HG03378 (cell line): ENCODE data around the gene CARM1.
"Not testable (repeated sequence)": the region's sequence is repeated elsewhere in the genome, so short reads cannot be mapped to it uniquely, and the experiment has no call there.

Source experiments
- ATAC-seq: cut with Tn5 transposase; IDR thresholded peaks from one replicate; pipeline ENCODE4 v1.9.1; 2021; ENCODE audit warnings: mild to moderate bottlenecking, moderate library complexity; ENCODE audit not compliant: unreplicated experiment

CARM1 gene

GRCh38 chr19:10870955-10871603 lies at the start of gene CARM1:
TSS of gene CARM1 (plus strand) at chr19:10871553. CDS start at chr19:10871703, 150 bp downstream.
- peak; percentile 61 for ATAC-seq

- no peak for ATAC-seq
Measured at GRCh38 chr19:10823690-10824089, 47.7 kb upstream of the CARM1 start.

GRCh38 chr19:10826231-10826630 lies 45.1 kb upstream of the CARM1 start:
- no peak for ATAC-seq

GRCh38 chr19:10826846-10827245 lies 44.5 kb upstream of the CARM1 start:
- no peak for ATAC-seq

DNA sequence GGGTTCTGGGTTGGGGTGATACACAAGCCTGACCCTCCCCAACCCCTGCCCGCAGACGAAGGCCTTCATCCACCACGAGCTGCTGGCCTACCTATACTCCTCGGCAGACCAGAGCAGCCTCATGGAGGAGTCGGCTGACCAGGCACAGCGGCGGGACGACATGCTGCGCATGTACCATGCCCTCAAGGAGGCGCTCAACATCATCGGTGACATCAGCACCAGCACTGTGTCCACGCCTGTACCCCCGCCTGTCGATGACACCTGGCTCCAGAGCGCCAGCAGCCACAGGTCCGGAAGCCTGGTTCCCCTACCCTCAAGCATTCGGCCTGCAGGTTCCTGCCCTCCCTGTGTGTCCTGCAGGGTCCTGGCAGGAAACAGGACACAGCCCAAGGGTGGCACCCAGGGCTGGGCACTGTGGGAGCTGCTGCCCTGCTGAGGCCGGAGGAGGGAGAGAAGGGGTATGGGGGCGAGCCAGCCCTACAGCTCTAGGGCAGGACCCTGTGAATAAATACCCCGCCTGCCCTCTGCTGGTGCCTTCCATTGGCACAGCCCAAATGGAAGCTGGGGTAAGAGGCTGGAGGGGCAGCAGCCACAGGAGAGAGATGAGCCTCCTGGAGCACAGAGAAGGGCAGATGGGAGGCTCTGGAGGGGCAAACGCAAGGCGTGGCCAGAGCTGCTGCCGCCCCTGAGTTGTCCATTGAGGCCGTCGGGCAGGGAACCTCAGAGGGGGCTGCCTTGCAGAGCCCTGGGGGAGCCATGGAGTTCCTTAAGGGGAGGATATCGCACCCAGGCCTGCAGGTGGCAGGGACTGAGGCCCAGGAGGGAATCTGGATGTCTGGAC lies 42.2 kb upstream of the CARM1 start:
- no peak for ATAC-seq

DNA sequence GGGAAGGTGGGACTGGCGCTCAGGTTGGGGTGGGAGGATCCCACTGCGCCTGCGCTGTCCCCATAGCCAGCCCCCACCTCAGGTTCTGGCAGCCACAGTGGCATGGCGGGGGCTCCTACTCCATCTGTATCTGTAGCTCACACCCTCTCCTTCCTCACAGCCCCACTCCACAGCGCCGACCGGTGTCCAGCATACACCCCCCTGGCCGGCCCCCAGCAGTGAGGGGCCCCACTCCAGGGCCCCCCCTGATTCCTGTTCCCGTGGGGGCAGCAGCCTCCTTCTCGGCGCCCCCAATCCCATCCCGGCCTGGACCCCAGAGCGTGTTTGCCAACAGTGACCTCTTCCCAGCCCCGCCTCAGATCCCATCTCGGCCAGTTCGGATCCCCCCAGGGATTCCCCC lies 41.4 kb upstream of the CARM1 start:
- no peak for ATAC-seq

DNA sequence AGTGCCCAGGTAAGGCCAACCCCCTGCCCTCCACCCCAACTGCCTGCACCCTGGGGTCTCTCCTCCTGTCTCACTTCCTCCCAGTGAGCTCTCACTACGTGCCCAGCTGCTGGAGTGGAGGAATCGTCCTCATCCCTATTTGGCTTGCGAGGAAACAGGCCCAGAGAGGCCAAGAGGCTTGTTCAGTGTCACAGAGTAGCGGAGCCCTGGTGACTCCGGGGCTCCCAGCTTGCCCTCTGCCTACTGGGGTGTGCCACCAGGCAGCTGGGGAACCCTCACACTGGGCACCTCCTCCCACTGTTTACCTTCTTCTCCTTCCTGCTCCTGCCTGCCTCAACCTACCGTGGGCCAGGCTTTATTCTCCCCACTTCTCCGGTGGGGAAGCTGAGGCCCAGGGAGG lies 41.0 kb upstream of the CARM1 start:
- ATAC-seq: no peak

DNA sequence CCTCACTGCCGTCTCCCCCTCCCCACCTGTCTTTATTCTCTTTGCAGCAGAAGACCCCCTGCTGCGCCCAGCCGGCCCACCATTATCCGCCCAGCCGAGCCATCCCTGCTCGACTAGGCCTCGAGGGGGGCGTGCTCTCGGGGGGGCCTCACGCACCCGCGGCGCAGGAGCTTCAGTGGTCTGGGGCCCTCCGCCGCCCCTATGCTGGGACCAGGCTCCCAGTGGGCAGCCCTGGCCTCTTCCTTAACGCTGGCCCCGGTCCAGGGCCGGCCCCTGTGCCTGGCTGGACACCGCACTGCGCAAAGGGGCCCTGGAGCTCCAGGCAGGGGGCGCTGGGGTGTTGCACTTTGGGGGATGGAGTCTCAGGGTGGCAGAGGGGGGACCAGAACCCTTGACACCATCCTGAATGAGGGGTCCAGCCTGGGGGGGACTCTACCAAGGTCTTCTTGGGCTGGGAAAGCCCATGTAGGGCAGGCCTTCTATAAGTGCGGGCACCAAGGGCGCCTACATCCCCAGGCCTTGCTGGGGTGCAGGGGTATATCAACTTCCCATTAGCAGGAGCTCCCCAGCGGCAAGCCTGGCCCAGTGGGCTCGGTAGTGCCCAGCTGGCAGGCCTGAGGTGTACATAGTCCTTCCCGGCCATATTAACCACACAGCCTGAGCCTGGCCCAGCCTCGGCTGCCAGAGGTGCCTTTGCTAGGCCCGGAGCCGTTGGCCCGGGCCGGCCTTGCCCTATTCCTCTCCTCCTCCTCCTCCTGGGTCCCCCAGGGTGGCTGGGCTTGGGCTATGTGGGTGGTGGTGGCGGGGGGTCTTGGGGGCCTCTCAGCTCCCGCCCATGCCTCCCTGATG lies 40.2 kb upstream of the CARM1 start:
- ATAC-seq: no peak

GRCh38 chr19:10831987-10832938 lies 39.1 kb upstream of the CARM1 start:
- ATAC-seq: no peak

DNA sequence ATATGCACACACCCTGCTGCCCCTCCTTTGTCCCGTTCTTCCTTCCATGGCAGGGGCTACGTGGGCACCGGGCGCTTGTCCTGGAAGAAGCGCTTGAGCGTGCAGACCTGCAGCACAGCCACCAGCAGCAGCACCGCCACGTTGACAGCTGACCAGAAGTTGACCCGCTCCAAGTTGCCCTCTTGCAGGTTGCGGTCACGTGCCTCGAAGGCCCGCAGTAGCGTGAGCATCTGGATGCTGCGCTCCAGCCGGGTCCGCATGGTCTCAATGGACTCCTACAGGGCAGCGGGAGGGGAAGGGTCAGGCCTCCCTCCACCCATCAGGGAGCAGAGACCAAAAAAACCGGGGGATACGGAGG lies 38.4 kb upstream of the CARM1 start:
- ATAC-seq: no peak

DNA sequence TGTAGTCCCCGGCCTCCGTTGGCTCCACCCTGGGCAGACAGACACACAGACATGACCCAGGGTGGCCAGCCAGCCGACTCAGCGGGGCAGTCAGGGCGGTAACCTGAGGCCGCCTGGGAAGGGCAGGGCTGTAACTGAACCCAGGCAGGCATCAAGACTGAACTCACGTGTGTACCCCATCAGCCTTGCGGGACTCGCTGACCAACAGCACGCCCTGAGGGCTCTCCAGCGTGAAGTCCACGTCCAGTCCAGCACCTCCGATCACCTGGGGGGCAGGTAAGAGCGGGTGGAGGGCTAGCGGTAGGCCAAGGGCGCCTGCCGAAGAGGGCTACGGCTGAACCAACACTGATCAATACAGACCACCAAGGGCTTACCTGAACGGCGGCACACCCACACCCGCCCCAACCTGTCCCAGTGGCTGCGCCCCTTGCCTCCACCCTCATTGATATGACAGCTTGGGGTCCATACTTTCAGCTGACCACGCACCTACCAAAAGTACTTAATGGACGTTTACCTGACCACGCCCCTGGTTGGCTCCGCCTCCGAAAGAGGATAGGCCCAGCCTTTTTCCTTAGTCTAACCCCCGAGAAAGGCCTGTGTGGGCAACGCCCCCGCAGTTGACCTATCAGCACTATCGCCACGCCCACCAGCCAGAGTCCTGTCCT lies 36.1 kb upstream of the CARM1 start:
- no peak for ATAC-seq

DNA sequence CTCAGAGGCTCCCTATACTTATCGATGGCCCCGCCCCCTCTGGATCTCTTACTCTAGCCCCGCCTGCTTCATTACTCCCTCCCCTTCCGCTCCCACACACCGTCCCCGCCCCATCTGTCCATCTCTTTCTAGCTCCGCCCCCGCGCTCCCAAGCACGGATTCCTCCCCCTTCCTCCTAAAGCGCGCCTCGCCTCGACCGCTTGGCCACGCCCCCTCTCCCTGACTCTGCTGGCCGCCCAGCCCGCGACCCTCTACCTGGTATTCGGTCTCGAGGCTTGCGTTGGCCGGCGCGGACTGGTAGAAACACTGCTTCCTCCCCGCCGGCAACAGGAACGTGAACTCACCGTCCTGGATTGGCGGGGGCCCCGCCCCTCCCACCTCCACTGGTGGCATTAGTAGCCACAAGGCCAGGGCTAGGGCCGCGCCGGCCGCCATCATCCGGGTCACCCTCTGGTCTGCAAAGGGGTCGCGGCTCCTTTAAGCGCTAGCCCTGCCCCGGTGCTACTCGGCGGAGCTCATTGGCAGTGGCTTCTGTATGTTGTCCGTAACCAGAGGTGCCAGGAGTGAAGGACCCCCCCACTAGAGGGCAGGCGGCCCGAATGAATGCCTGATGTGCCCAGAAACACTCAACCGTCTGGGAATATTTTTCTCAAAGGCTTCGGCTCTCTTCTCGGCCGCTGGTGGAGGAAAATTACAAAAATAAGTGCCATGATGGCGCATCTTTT lies 35.4 kb upstream of the CARM1 start, which contains the start of gene TMED1:
TMED1 (minus strand) TSS at position 459 of the 725 bp plus-strand sequence; CDS start at position 438, 21 bp downstream.
- peak; percentile 48 for ATAC-seq

- ATAC-seq: peak; percentile 13
Measured at GRCh38 chr19:10836479-10837330, 34.6 kb upstream of the CARM1 start.

GRCh38 chr19:10837649-10838048 lies 33.7 kb upstream of the CARM1 start:
- not testable (repeated sequence) for ATAC-seq

GRCh38 chr19:10838377-10838776 lies 33.0 kb upstream of the CARM1 start:
- ATAC-seq: no peak

DNA sequence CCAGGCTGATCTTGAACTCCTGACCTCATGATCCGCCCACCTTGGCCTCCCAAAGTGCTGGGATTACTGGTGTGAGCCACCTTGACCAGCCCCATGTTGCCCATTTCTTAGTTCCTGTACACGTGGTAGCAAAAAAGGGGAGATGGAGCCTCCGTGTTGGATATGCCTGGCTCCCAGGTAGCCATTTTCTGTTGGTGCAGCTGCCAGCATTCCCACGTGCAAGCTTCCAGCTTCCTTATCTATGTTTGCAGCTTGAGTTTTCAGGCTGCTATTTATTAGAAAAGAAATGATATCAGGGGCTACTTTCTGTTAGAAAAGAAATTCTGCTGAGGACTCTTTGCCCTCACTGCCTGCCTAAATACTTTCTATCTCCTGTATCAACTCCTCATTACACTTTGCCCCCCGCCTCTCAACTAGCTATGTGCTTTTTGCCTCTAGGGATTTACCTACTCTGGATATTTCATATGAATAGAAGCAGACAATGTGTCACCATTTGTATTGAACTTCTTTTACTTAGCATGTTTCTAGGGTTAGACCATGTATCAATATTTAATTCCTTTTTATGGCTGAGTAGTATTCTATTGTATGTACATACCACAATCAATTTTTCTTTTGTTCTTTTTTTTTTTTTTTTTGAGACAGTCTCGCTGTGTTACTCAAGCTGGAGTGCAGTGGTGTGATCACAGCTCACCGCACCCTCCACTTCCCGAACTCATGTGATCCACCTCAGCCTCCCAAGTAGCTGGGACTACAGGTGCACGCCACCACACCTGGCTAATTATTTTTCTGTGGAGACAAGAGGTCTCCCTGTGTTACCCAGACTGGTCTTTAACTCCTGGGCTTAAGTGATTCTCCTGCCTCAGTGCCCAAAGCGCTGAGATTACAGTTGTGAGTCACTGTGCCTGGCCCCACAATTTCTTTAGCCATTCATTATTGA lies 32.0 kb upstream of the CARM1 start:
- no peak for ATAC-seq

- ATAC-seq: no peak
Measured at GRCh38 chr19:10842788-10843187, 28.6 kb upstream of the CARM1 start.
